Liver (tissue), 9 donors: ENCODE measurements around the gene AEBP2. TPM values are rescaled to one million over a fixed set of nuclear protein-coding genes. Genes with fewer than 3 reads are reported as not detected.

Experiments used
- DNase-seq: peaks from one replicate; pipeline ENCODE4 v3.0.0-alpha.2; 2017; ENCODE audit warnings: low spot score
- H3K27ac ChIP-seq, 2 donors: one replicate each; pipeline ENCODE4 v1.7.0; 2013; ENCODE audit warnings: inconsistent platforms in 2 of 2, low read length in 2 of 2, control low read depth in 1 of 2, low read depth in 1 of 2, mild to moderate bottlenecking in 1 of 2
- H3K27me3 ChIP-seq, 4 donors: one replicate each; pipeline versions ENCODE4 v1.6.1 to v1.7.0; 2013; ENCODE audit warnings: low read length in 3 of 4, inconsistent platforms in 1 of 4, mild to moderate bottlenecking in 1 of 4, moderate library complexity in 1 of 4; ENCODE audit not compliant: control insufficient read depth in 4 of 4, insufficient read depth in 4 of 4
- H3K36me3 ChIP-seq, 4 donors: one replicate each; pipeline versions ENCODE4 v1.6.1 to v1.7.0; 2013; ENCODE audit warnings: low read length in 3 of 4, mild to moderate bottlenecking in 3 of 4, low read depth in 1 of 4, moderate library complexity in 1 of 4; ENCODE audit not compliant: control insufficient read depth in 4 of 4, insufficient read depth in 3 of 4
- H3K4me1 ChIP-seq, 4 donors: one replicate each; pipeline versions ENCODE4 v1.6.1 to v1.7.0; 2013; ENCODE audit warnings: low read length in 3 of 4, mild to moderate bottlenecking in 3 of 4, moderate library complexity in 1 of 4; ENCODE audit not compliant: control insufficient read depth in 4 of 4, insufficient read depth in 4 of 4
- H3K4me3 ChIP-seq, 3 donors: one replicate each; pipeline versions ENCODE4 v1.6.1 to v1.7.0; 2013; ENCODE audit warnings: low read length in 3 of 3, control low read depth in 1 of 3, low read depth in 1 of 3, mild to moderate bottlenecking in 1 of 3
- H3K9ac ChIP-seq, 2 donors: one replicate each; pipeline ENCODE4 v1.7.0; 2013; ENCODE audit warnings: low read length in 2 of 2, mild to moderate bottlenecking in 2 of 2, moderate library complexity in 2 of 2, control low read depth in 1 of 2, low read depth in 1 of 2
- H3K9me3 ChIP-seq, 4 donors: one replicate each; pipeline versions ENCODE4 v1.6.1 to v1.7.0; 2013; ENCODE audit warnings: low read length in 3 of 4; ENCODE audit not compliant: control insufficient read depth in 4 of 4
- EGR1 ChIP-seq, 2 donors: IDR thresholded peaks; 2 replicates each; pipeline ENCODE4 v1.6.1; 2016 to 2018; ENCODE audit warnings: antibody characterized with exemption in 2 of 2, low read depth in 2 of 2
- FOXA2 ChIP-seq: IDR thresholded peaks from 2 replicates; pipeline ENCODE4 v1.6.1; 2016; ENCODE audit warnings: antibody characterized with exemption
- HNF4A ChIP-seq, 2 donors: conservative IDR thresholded peaks; 2 replicates each; pipeline ENCODE4 v1.6.1; 2016; ENCODE audit warnings: antibody characterized with exemption in 2 of 2, mild to moderate bottlenecking in 2 of 2
- HNF4G ChIP-seq: IDR thresholded peaks from 2 replicates; pipeline ENCODE4 v1.6.1; 2016; ENCODE audit warnings: antibody characterized with exemption
- JUND ChIP-seq, 2 donors: IDR thresholded peaks; 2 replicates each; pipeline ENCODE4 v1.6.1; 2016; ENCODE audit warnings: antibody characterized with exemption in 2 of 2
- NR2F2 ChIP-seq: IDR thresholded peaks from 2 replicates; pipeline ENCODE4 v1.6.1; 2016; ENCODE audit warnings: antibody characterized with exemption
- RAD21 ChIP-seq, 2 donors: IDR thresholded peaks; 2 replicates each; pipeline ENCODE4 v1.6.1; 2016; ENCODE audit warnings: antibody characterized with exemption in 2 of 2, mild to moderate bottlenecking in 2 of 2
- REST ChIP-seq: IDR thresholded peaks from 2 replicates; pipeline ENCODE4 v1.6.1; 2016; ENCODE audit warnings: antibody characterized with exemption, mild to moderate bottlenecking
- RXRA ChIP-seq, 2 donors: IDR thresholded peaks; 2 replicates each; pipeline ENCODE4 v1.6.1; 2017 to 2018; ENCODE audit warnings: antibody characterized with exemption in 2 of 2, mild to moderate bottlenecking in 1 of 2
- SP1 ChIP-seq: IDR thresholded peaks from 2 replicates; pipeline ENCODE4 v1.6.1; 2018; ENCODE audit warnings: antibody characterized with exemption, mild to moderate bottlenecking
- TAF1 ChIP-seq: conservative IDR thresholded peaks from 2 replicates; pipeline ENCODE4 v1.6.1; 2016; ENCODE audit warnings: antibody characterized with exemption, mild to moderate bottlenecking
- YY1 ChIP-seq: IDR thresholded peaks from 2 replicates; pipeline ENCODE4 v1.6.1; 2016; ENCODE audit warnings: antibody characterized with exemption, mild to moderate bottlenecking
- ZBTB33 ChIP-seq: IDR thresholded peaks from 2 replicates; pipeline ENCODE4 v1.6.1; 2016; ENCODE audit warnings: antibody characterized with exemption
- WGBS: extraction: QIAGEN DNeasy Blood & Tissue Kit; methylation state at CpG from one replicate; pipeline ENCODE4 v1.1.7; 2013; 5-methylcytosine and 5-hydroxymethylcytosine counted together
- polyA plus RNA-seq, 2 donors: library from polyadenylated mRNA; stranded (reverse) in 1 of 2; unstranded in 1 of 2; fragments of 200-250 nt in 1 of 2; fragments of >200 nt in 1 of 2; fragmentation: Nextera tagmentation in 1 of 2; extraction: Ambion mirVana in 1 of 2; gene quantifications; one replicate each; pipeline versions ENCODE4 v1.2.1 to v1.2.3, GENCODE V29; 2013 to 2015
- total RNA-seq, 2 donors: library from RNA; depleted of rRNA; stranded (reverse); fragments of >200 nt; gene quantifications; one replicate each; pipeline ENCODE4 v1.2.3, GENCODE V29; 2014
- TF ChIP-seq, protein P1 (sequence below): IDR thresholded peaks from 2 replicates; pipeline ENCODE4 v1.6.1; 2016; ENCODE audit warnings: antibody characterized with exemption
- TF ChIP-seq, protein P2 (sequence below): IDR thresholded peaks from 2 replicates; pipeline ENCODE4 v1.6.1; 2016; ENCODE audit warnings: antibody characterized with exemption
- TF ChIP-seq, protein P3 (sequence below): fragments of 150-350 bp; IDR thresholded peaks from 2 replicates; pipeline ENCODE4 v1.5.1; 2017; ENCODE audit warnings: improper control_type of control experiment, low read depth, low read length; ENCODE audit not compliant: missing input control
- donor health status: healthy.
- donor health status: healthy.
- donor health status: healthy.
- donor health status: healthy.
- donor health status: healthy.

The AEBP2 gene
- total and polyA plus RNA-seq, 4 donors = 4.6 to 18.8 (median 8.9) TPM

DNA sequence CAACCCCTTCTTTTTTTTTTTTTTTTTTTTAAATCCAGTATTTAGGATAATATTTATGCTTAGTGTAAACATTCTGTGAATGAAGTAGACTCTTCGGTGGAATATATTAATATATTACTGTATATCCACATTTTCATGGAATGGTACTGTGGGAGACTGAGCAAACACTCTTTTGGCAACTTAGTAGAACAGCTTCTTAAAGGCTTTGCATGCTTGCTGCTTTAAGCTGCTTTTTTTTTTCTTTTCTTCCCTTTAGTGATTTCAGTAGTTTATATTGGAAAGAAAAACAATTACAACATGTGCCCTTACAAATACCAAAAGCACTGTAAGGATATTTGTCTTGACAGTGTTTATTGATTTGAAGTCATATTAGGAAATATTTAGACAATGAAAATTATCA lies 78.9 kb downstream of the AEBP2 start:
- no peak overlapping the region for H3K9ac ChIP-seq
- peaks cover 0 to 3% (median 0%) of the 10 kb centered on the region in 4 donors for H3K4me1 ChIP-seq
- H3K36me3 ChIP-seq = peaks cover 0 to 7% (median 3%) of the 10 kb centered on the region in 4 donors
- DNase-seq = no peak
- no peak overlapping the region for H3K4me3 ChIP-seq
- H3K27ac ChIP-seq = no peak overlapping the region
- WGBS = 89% methylated on average over 1 of the region's 1 CpG
- H3K9me3 ChIP-seq = no peaks in the 10 kb centered on the region
- TF ChIP-seq RAD21 (IDR thresholded peaks at IDR 0.05) = no peak
- no peak for TF ChIP-seq HNF4A (conservative IDR thresholded peaks at IDR 0.05)
- TF ChIP-seq REST = no peak
- TF ChIP-seq, protein P1, sequence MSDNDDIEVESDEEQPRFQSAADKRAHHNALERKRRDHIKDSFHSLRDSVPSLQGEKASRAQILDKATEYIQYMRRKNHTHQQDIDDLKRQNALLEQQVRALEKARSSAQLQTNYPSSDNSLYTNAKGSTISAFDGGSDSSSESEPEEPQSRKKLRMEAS = no peak
- TF ChIP-seq SP1 = no peak
- no peak for TF ChIP-seq RXRA (IDR thresholded peaks at IDR 0.05)
- no peak for TF ChIP-seq FOXA2
- no peak for TF ChIP-seq JUND (IDR thresholded peaks at IDR 0.05)
- TF ChIP-seq TAF1 = no peak
- TF ChIP-seq, protein P2, sequence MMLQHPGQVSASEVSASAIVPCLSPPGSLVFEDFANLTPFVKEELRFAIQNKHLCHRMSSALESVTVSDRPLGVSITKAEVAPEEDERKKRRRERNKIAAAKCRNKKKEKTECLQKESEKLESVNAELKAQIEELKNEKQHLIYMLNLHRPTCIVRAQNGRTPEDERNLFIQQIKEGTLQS = no peak
- no peak for TF ChIP-seq HNF4G
- TF ChIP-seq EGR1 (IDR thresholded peaks at IDR 0.05; ENCODE audit: low read depth in 2 of 2) = no peak
- no peak for TF ChIP-seq ZBTB33
- TF ChIP-seq NR2F2 = no peak
- TF ChIP-seq, protein P3, sequence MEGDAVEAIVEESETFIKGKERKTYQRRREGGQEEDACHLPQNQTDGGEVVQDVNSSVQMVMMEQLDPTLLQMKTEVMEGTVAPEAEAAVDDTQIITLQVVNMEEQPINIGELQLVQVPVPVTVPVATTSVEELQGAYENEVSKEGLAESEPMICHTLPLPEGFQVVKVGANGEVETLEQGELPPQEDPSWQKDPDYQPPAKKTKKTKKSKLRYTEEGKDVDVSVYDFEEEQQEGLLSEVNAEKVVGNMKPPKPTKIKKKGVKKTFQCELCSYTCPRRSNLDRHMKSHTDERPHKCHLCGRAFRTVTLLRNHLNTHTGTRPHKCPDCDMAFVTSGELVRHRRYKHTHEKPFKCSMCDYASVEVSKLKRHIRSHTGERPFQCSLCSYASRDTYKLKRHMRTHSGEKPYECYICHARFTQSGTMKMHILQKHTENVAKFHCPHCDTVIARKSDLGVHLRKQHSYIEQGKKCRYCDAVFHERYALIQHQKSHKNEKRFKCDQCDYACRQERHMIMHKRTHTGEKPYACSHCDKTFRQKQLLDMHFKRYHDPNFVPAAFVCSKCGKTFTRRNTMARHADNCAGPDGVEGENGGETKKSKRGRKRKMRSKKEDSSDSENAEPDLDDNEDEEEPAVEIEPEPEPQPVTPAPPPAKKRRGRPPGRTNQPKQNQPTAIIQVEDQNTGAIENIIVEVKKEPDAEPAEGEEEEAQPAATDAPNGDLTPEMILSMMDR = no peak
- TF ChIP-seq YY1 = no peak
- H3K27me3 ChIP-seq = no peaks in the 10 kb centered on the region
